GM18870 (cell line): ENCODE data around the gene LAMB1.

Source experiments
- ATAC-seq: cut with Tn5 transposase; IDR thresholded peaks from one replicate; pipeline ENCODE4 v1.9.1; 2021; ENCODE audit warnings: moderate library complexity; ENCODE audit not compliant: unreplicated experiment

The LAMB1 gene

GRCh38 chr7:107949443-107949935 is 53.5 kb downstream of the LAMB1 start:
- no peak for ATAC-seq

GRCh38 chr7:107948645-107949442 is 54.1 kb downstream of the LAMB1 start:
- no peak for ATAC-seq

GRCh38 chr7:107946881-107947280 is 56.1 kb downstream of the LAMB1 start:
- no peak for ATAC-seq

- ATAC-seq, result no peak
These were observed 56.5 kb downstream of the LAMB1 start for GRCh38 chr7:107946451-107946850.

GRCh38 chr7:107945332-107945731 is 57.6 kb downstream of the LAMB1 start:
- no peak for ATAC-seq

- no peak for ATAC-seq
These were observed 58.4 kb downstream of the LAMB1 start for GRCh38 chr7:107944411-107945169.

- ATAC-seq, result no peak
These were observed 59.9 kb downstream of the LAMB1 start for GRCh38 chr7:107943018-107943417.

- no peak for ATAC-seq
These were observed 62.0 kb downstream of the LAMB1 start for GRCh38 chr7:107940951-107941350.

- ATAC-seq, result no peak
These were observed 63.1 kb downstream of the LAMB1 start for GRCh38 chr7:107939573-107940489.

GRCh38 chr7:107938456-107939250 is 64.3 kb downstream of the LAMB1 start:
- ATAC-seq, result no peak

- no peak for ATAC-seq
These were observed 65.4 kb downstream of the LAMB1 start for GRCh38 chr7:107937531-107937930.

GRCh38 chr7:107936312-107936711 is 66.6 kb downstream of the LAMB1 start:
- no peak for ATAC-seq

GRCh38 chr7:107934991-107935770 is 67.8 kb downstream of the LAMB1 start:
- ATAC-seq, result no peak

- no peak for ATAC-seq
These were observed 69.5 kb downstream of the LAMB1 start for GRCh38 chr7:107933386-107934013.

- ATAC-seq, result no peak
These were observed 70.2 kb downstream of the LAMB1 start for GRCh38 chr7:107932805-107933204.

- no peak for ATAC-seq
These were observed 71.0 kb downstream of the LAMB1 start for GRCh38 chr7:107931740-107932515.

- no peak for ATAC-seq
These were observed 76.5 kb downstream of the LAMB1 start for GRCh38 chr7:107926481-107926880.

- ATAC-seq, result peak; percentile 93
These were observed 78.0 kb downstream of the LAMB1 start for GRCh38 chr7:107924841-107925504.
